ENCODE measurements around the gene TSPOAP1.

TSPOAP1 gene

GRCh38 chr17:58339755-58340404 lies 11.3 kb upstream of the TSPOAP1 start:
- DNase-seq (ENCODE audit: low read depth in 2 of 2) = no peak

DNA sequence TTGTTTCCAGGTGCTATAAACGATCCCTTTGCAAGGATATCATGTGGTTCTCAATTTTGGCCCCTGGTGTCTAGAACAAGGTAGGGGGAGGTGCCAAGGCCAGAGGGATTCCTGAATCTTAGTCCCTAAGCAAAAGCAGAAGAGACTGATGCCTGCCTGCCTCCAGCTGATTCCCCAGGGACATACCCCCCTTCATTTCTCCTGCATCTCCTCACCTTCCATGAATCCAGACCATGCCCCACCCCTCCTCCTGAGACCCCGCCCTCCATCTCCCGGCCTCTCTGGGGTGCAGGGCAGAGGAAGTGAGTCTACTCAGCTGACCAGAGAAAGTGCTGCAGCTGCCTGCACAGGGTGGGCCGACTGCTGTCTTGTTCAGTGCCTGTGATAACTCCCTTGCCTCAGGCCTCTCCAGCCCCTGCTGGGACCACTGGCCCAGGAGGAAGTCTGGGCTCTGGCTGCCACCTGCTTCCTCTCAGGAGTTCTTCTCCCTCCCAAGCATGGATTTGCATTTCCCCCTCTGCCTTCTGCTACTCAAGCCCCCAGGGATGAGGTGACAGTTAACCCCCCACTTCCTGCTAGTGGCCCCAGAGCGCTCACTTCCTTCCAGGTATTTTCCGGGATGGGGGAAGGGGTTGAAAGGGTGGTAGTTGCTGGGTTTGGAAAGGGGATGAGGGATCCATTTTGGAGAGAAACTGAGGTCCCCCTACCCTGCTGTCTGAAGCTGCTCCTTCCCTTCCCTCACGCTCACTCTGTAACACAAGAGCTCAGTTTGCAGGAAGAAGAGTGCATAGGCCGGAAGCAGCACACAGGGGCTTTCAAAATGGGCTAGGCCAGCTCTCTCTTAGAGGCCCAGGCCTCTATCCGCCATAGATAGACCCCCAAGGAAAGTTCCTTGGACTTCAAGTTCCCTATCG lies 10.5 kb upstream of the TSPOAP1 start:
- no peak for DNase-seq (ENCODE audit: low read depth in 2 of 2)

GRCh38 chr17:58338454-58338840 lies 9.9 kb upstream of the TSPOAP1 start:
- no peak for DNase-seq (ENCODE audit: low read depth in 2 of 2)

- DNase-seq (ENCODE audit: low read depth in 2 of 2) = peak; percentile 82 to 84
Measured at GRCh38 chr17:58337600-58338453, 9.2 kb upstream of the TSPOAP1 start.

DNA sequence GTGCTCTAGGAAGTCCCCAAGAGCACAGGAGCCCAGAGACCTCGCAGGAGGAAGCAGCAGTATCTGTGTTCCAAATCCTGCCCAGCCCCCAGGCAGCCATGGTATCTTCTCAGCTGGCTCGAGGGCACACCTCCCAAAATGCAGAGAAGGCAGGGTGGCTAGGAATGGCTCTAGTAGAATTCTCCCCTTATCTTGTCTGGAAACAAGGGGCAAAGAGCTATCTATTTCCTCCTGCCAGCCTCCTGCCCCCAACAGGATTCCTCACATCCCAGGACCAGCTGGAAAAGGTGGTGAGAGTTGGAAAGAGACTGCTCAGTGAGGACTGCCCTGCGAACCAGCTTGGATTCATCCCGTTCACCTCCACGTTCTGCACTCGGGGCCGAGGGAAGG lies 8.6 kb upstream of the TSPOAP1 start:
- no peak for DNase-seq (ENCODE audit: low read depth in 2 of 2)

GRCh38 chr17:58336456-58337209 lies 8.0 kb upstream of the TSPOAP1 start:
- no peak for DNase-seq (ENCODE audit: low read depth in 2 of 2)

GRCh38 chr17:58335779-58336455 lies 7.3 kb upstream of the TSPOAP1 start:
- DNase-seq (ENCODE audit: low read depth in 2 of 2) = no peak

GRCh38 chr17:58335061-58335731 lies 6.6 kb upstream of the TSPOAP1 start:
- no peak for DNase-seq (ENCODE audit: low read depth in 2 of 2)

GRCh38 chr17:58334661-58335060 lies 6.1 kb upstream of the TSPOAP1 start:
- DNase-seq (ENCODE audit: low read depth in 2 of 2) = no peak

GRCh38 chr17:58334256-58334655 lies 5.7 kb upstream of the TSPOAP1 start:
- DNase-seq (ENCODE audit: low read depth in 2 of 2) = no peak

GRCh38 chr17:58333736-58334207 lies 5.2 kb upstream of the TSPOAP1 start:
- no peak for DNase-seq (ENCODE audit: low read depth in 2 of 2)

DNA sequence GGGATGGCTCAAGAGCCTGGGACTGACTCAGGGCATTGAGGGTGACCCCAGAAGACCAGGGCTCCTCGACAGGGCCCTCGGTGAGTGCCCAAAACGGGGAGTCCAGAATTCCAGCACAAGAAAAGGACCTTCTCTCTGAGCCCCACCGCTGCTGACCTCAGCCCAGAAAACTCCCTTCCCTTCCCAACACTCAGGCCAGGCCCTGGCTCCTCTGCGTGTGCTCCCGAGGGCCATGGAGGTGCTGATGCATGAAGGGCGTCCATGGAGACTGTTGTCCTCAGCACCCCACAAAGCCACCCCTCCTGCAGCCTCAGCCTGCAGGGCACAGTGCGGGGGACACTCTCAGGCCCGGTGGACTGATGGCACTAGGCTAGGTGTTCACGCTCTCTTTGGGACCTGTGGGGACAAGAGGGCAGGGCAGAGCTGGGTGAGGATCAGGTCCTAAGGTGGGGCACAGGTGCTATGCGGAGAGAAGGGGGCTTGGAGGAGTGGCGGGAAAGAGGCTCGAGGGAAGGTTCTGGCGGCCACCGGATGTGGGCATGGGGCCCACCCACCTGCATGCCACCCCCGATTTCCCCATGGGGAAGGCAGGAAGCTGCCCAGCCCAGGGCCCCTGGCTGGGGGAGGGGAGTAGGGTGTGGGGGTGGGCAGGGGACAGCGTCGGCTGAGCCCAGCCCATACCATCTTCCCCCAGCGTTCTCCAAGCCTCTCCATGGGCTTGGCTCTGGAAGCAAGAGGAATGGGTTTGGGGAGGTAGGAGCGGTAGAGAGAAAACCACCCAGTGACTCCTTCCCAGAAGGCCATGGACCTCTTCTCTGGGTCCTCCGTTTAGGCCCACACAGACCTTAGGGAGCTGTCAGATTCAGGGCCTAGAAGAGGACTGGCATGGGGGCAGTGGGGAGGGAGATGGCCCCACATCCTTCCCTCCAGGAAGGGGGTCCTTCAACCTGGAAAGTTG lies 4.5 kb upstream of the TSPOAP1 start:
- no peak for DNase-seq (ENCODE audit: low read depth in 2 of 2)

DNA sequence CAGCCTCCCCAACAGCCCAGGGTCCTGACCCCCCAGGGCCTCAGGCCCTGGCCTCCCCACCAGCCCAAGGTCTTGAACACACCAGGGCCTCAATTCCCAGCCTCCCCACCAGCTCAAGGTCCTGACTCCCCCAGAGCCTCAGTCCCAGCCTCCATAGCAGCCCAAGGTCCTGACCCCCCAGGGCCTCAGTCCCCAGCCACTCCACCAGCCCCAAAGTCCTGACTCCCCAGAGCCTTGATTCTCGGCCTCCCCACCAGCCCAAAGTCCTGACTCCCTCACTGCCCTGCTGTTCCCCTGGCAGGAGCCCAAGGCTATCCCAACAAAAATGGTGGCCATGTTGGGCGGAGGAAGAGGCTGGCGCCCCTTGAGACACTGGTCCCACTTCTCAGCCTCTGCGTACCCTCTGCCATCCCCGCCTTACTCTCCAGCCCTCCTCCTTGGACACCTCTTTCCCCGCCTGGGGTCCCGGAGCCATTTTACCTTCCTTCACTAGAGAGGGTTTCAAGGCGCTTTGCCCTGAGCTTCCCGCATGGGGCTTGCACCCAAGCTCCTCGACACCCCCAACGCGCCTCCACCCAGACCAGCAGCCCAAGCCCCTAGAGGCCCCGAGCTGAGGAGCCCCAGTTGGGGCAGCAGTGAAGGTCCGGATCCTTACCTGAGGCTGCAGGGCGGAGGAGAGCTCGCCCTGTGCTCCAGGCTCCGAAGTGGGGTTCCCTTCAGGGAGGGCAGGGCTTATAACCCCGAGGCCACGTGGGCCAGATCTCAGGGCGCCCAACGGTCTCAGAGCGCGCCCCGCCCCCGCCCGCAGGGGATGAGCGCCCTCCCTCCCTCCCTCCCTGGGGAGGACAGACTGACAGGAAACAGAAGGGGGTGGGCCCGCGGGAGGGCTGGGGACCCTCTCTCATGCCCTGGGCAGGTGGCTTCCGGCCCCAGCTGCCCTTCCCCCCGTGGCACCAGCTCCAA lies 3.5 kb upstream of the TSPOAP1 start:
- peak; percentile 81 to 83 for DNase-seq (ENCODE audit: low read depth in 2 of 2)

DNA sequence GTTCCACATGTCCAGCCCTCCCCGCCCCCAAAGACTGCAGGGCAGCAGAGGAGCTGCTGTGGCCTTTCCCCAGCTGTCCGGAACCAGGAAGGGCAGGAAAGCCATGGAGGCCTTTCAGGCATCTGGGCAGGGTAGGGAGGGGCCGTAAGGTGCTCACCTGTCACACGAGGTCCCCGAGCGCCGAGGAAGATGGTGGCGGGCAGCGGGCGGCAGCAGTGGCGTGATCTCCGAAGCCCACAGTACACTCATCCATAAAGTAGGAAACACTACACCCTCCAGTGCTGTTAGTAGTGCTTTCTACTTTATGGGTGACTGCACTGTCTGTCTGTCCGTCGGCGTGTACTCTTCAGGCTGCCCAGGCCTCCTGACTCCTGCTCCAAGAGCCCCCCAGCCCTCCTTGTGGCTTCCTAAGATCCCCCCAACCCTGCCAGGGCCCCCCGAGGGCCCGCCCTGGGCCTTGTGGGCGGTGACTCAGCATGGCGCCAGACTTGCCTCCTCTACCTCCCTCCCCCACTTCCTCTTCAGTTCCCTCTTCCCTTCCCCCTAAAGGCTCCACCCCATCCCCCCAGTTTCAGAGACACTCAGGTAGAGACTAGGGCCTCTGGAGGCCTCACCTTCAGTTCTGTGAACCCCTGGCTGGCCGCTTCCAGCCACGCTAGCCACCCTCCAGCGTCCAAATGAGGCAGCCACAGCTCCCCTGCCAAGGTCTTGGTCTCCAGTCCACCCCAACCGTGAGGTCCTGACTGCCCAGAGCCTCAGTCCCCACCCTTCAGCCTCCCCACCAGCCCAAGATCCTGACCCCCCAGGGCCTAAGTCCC lies 2.6 kb upstream of the TSPOAP1 start:
- no peak for DNase-seq (ENCODE audit: low read depth in 2 of 2)

DNA sequence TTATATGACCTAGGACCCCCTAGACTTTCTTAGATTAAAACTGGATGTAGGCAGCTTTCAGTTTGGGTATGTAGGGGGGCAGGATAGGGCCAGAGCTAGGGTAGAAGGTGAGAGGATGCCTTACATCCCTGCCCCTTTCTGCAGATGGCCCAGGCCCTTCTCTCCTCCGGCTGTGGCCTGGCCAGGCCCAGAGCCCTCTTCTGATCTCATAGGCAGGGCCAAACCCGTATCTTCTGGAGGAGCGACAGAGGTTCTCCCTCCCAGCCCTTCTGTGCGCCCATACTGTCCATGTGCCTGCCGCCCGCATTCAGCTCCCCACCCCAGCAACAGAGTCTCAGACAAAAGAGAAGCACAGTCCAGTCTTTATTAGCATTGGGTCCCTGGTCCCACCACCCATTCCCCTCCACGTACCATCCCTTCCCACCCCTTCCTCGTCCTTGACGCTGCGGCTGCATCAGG lies 2.0 kb upstream of the TSPOAP1 start:
- no peak for DNase-seq (ENCODE audit: low read depth in 2 of 2)

DNA sequence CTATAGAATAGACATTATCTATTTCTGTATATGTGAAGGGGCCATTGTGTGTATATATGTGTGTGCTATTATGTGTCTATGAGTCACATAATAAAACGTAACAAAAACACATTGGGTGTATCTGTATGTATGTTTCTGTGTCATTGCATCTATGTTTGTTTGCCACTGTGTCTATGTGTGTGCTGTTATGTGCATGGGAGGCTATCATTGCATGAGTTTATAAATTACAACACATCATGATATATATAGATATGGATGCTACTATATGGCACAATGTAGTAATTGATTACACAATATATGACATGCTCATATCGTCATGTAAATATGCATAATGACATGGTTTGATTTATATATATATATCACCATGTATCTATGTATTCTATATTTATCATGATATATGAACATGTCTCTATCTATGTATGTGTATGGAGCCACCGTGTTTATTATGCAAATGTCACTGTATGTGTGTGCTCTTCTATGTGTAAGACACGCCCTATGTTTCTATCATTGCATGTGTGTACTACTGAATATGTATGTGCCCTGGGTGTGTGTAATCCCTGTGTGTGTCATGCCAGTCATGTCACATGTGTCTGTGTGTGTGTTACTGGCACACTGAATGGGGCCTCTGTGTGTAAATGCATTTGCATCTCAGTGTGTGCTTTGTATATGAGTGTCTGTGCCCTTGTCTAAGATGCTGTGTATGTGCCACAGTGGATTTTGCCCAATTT lies 1.4 kb upstream of the TSPOAP1 start:
- DNase-seq (ENCODE audit: low read depth in 2 of 2) = no peak

All from stimulated activated CD8-positive, alpha-beta memory T cell treated with anti-CD3 and anti-CD28 coated beads, Interleukin-7, amount 100 ng/mL, for 1 hour (primary cell).